CD14-positive monocyte (primary cell): ENCODE measurements around the gene ITPK1. TPM values are rescaled to one million over a fixed set of nuclear protein-coding genes. Genes with fewer than 3 reads are reported as not detected.

Experiments
- DNase-seq, 3 donors: peaks; one replicate each; pipeline ENCODE4 v3.0.0-alpha.2; 2011 to 2022
- H2AFZ ChIP-seq: 2 replicates; pipeline ENCODE4 v1.6.0; 2012; ENCODE audit warnings: mild to moderate bottlenecking, low read depth, low read length, inconsistent platforms; ENCODE audit not compliant: insufficient read depth, poor library complexity, severe bottlenecking
- H3K27ac ChIP-seq, 2 donors: 1 replicate in 1 of 2; 2 replicates in 1 of 2; pipeline ENCODE4 v1.5.1; 2012 to 2013; ENCODE audit warnings: low read length in 2 of 2, control low read depth in 1 of 2, inconsistent platforms in 1 of 2, low read depth in 1 of 2, mild to moderate bottlenecking in 1 of 2
- H3K27me3 ChIP-seq, 2 donors: one replicate each; pipeline versions ENCODE4 v1.6.0 to v1.6.1; 2011 to 2013; ENCODE audit warnings: low read length in 2 of 2; ENCODE audit not compliant: control insufficient read depth in 2 of 2, insufficient read depth in 2 of 2
- H3K36me3 ChIP-seq, 2 donors: replicated peaks in 1 of 2; 1 replicate in 1 of 2; 2 replicates in 1 of 2; pipeline versions ENCODE4 v1.5.1 to v1.6.1; 2012 to 2013; ENCODE audit warnings: low read length in 2 of 2, control low read depth in 1 of 2, inconsistent platforms in 1 of 2, mild to moderate bottlenecking in 1 of 2; ENCODE audit not compliant: insufficient read depth in 2 of 2, control insufficient read depth in 1 of 2
- H3K4me1 ChIP-seq, 2 donors: 1 replicate in 1 of 2; 2 replicates in 1 of 2; pipeline versions ENCODE4 v1.5.1 to v1.6.1; 2012 to 2013; ENCODE audit warnings: low read length in 2 of 2, control low read depth in 1 of 2, inconsistent platforms in 1 of 2, mild to moderate bottlenecking in 1 of 2, moderate library complexity in 1 of 2; ENCODE audit not compliant: insufficient read depth in 2 of 2, control insufficient read depth in 1 of 2
- H3K4me2 ChIP-seq: replicated peaks from 2 replicates; pipeline ENCODE3; 2012; ENCODE audit warnings: low read length, moderate library complexity, mild to moderate bottlenecking; ENCODE audit not compliant: poor library complexity, severe bottlenecking; ENCODE audit errors: extremely low read depth
- H3K4me3 ChIP-seq, 3 experiments: fragments of 200-600 bp in 1 of 3; sonication (generic) in 1 of 3; replicated peaks in 1 of 3; 1 replicate in 2 of 3; 2 replicates in 1 of 3; pipeline ENCODE4 v1.5.1; 2011 to 2013; ENCODE audit warnings: low read length in 3 of 3, mild to moderate bottlenecking in 3 of 3, control low read depth in 2 of 3, low read depth in 2 of 3, inconsistent platforms in 1 of 3, moderate library complexity in 1 of 3
- H3K79me2 ChIP-seq: 2 replicates; pipeline ENCODE4 v1.6.0; 2012; ENCODE audit warnings: mild to moderate bottlenecking, control low read depth, inconsistent platforms, low read length, moderate library complexity; ENCODE audit not compliant: insufficient read depth
- H3K9ac ChIP-seq: 2 replicates; pipeline ENCODE4 v1.6.0; 2017; ENCODE audit warnings: low read length, mild to moderate bottlenecking; ENCODE audit not compliant: insufficient read depth, poor library complexity, severe bottlenecking
- H3K9me3 ChIP-seq, 2 donors: replicated peaks in 1 of 2; 1 replicate in 1 of 2; 2 replicates in 1 of 2; pipeline versions ENCODE4 v1.5.1 to v1.6.1; 2012 to 2013; ENCODE audit warnings: low read length in 2 of 2, control low read depth in 1 of 2; ENCODE audit not compliant: control insufficient read depth in 1 of 2, insufficient read depth in 1 of 2
- H4K20me1 ChIP-seq: 2 replicates; pipeline ENCODE4 v1.6.0; 2012; ENCODE audit warnings: mild to moderate bottlenecking, low read length, control low read depth, moderate library complexity; ENCODE audit not compliant: insufficient read depth
- H3K27ac Mint-ChIP-seq, 7 donors: one replicate each; pipeline ENCODE4 v1.8.0; 2020; ENCODE audit warnings: mild to moderate bottlenecking in 7 of 7, mixed read lengths in 7 of 7, moderate library complexity in 6 of 7, inconsistent platforms in 2 of 7
- H3K27me3 Mint-ChIP-seq, 3 donors: one replicate each; pipeline ENCODE4 v1.8.0; 2021 to 2022; ENCODE audit warnings: low read depth in 3 of 3, mild to moderate bottlenecking in 3 of 3, mixed read lengths in 3 of 3, moderate library complexity in 3 of 3, inconsistent platforms in 1 of 3
- H3K36me3 Mint-ChIP-seq, 2 donors: one replicate each; pipeline ENCODE4 v1.8.0; 2020; ENCODE audit warnings: mixed read lengths in 2 of 2, inconsistent platforms in 1 of 2, mild to moderate bottlenecking in 1 of 2
- H3K4me1 Mint-ChIP-seq: one replicate; pipeline ENCODE4 v1.8.0; 2020; ENCODE audit warnings: mild to moderate bottlenecking, mixed read lengths
- H3K4me3 Mint-ChIP-seq, 2 donors: one replicate each; pipeline ENCODE4 v1.8.0; 2020; ENCODE audit warnings: mild to moderate bottlenecking in 2 of 2, mixed read lengths in 2 of 2, moderate library complexity in 1 of 2
- H3K9me3 Mint-ChIP-seq, 7 donors: one replicate each; pipeline ENCODE4 v1.8.0; 2020 to 2022; ENCODE audit warnings: mixed read lengths in 7 of 7, mild to moderate bottlenecking in 6 of 7, moderate library complexity in 6 of 7, inconsistent platforms in 2 of 7
- CTCF ChIP-seq: fragments of 200-600 bp; IDR thresholded peaks from one replicate; pipeline ENCODE4 v1.8.0; 2022; ENCODE audit warnings: antibody characterized with exemption, mild to moderate bottlenecking
- WGBS: methylation state at CpG from one replicate; pipeline ENCODE4 v1.1.5; 2013; ENCODE audit warnings: missing lambda C conversion rate; ENCODE audit not compliant: insufficient coverage; 5-methylcytosine and 5-hydroxymethylcytosine counted together
- intact Hi-C, 2 donors: fragments of 100-400 bp; cut with micrococcal nuclease; formaldehyde crosslinking; loops; one replicate each; pipeline versions ENCODE4 v1.15.0 to v1.15.1; 2023
- polyA plus RNA-seq, 3 donors: library from polyadenylated mRNA; depleted of rRNA in 1 of 3; unstranded in 2 of 3; stranded (reverse) in 1 of 3; fragments of 300-500 nt in 2 of 3; fragments of >200 nt in 1 of 3; fragmentation: Illumina TruSeq in 2 of 3; gene quantifications; 1 replicate in 2 of 3; 2 replicates in 1 of 3; pipeline ENCODE4 v1.2.3, GENCODE V29; 2012 to 2021

ITPK1 gene
- polyA plus RNA-seq, 3 donors, result 57.1 to 144 (median 63.0) TPM

GRCh38 chr14:92940543-92940942 lies 175.2 kb downstream of the ITPK1 start:
- Histone ChIP-seq H3K36me3 (peaks cover 88 to 100% of the 10 kb centered on the region in 2 donors), H2AFZ (no peak overlapping the region), H4K20me1 (peaks cover 82% of the 10 kb centered on the region), H3K9me3 (no peaks in the 10 kb centered on the region), H3K4me1 (no peaks in the 10 kb centered on the region), H3K27ac (no peak overlapping the region), H3K4me3 (no peak overlapping the region), H3K27me3 (no peaks in the 10 kb centered on the region), H3K4me2 (no peak overlapping the region), H3K9ac (no peak overlapping the region), H3K79me2 (no peaks in the 10 kb centered on the region)
- DNase-seq, result no peak
- 100% methylated on average over 6 of the region's 11 CpGs for WGBS
- Mint-ChIP-seq H3K4me1 (no peaks in the 10 kb centered on the region), H3K27ac (peak overlapping the region in 2 of 7 donors; percentile 54 to 57), H3K27me3 (peaks cover 0 to 1% (median 0%) of the 10 kb centered on the region in 3 donors), H3K36me3 (peaks cover 78 to 99% of the 10 kb centered on the region in 2 donors), H3K9me3 (no peaks in the 10 kb centered on the region), H3K4me3 (no peak overlapping the region)
- no peak for TF ChIP-seq CTCF
- intact Hi-C loops, result no loop called here

GRCh38 chr14:92939699-92940098 lies 176.0 kb downstream of the ITPK1 start:
- Mint-ChIP-seq H3K36me3 (peaks cover 70 to 93% of the 10 kb centered on the region in 2 donors), H3K4me1 (no peaks in the 10 kb centered on the region), H3K27me3 (peaks cover 0 to 1% (median 0%) of the 10 kb centered on the region in 3 donors), H3K27ac (no peak overlapping the region), H3K9me3 (no peaks in the 10 kb centered on the region), H3K4me3 (no peak overlapping the region)
- Histone ChIP-seq H3K9me3 (no peaks in the 10 kb centered on the region), H3K9ac (no peak overlapping the region), H3K4me2 (no peak overlapping the region), H3K4me1 (no peaks in the 10 kb centered on the region), H4K20me1 (peaks cover 75% of the 10 kb centered on the region), H2AFZ (no peak overlapping the region), H3K36me3 (peaks cover 80 to 95% of the 10 kb centered on the region in 2 donors), H3K4me3 (no peak overlapping the region), H3K79me2 (no peaks in the 10 kb centered on the region), H3K27ac (no peak overlapping the region), H3K27me3 (no peaks in the 10 kb centered on the region)
- 78% methylated on average over 7 of the region's 12 CpGs for WGBS
- TF ChIP-seq CTCF, result no peak
- intact Hi-C loops, result no loop called here
- no peak for DNase-seq
